ENCODE measurements around the gene AZGP1.
"Not testable (repeated sequence)": the region's sequence is repeated elsewhere in the genome, so short reads cannot be mapped to it uniquely, and the experiment has no call there.

AZGP1 gene

GRCh38 chr7:99984593-99984992 is 8.8 kb upstream of the AZGP1 start:
- H3K27me3 Mint-ChIP-seq: peaks cover 2% of the 10 kb centered on the region
- no peak overlapping the region for H3K27ac Mint-ChIP-seq
- peaks cover 10% of the 10 kb centered on the region for H3K4me1 Mint-ChIP-seq
- H3K36me3 Mint-ChIP-seq (ENCODE audit: low read depth): no peaks in the 10 kb centered on the region
- H3K4me3 Mint-ChIP-seq: no peak overlapping the region
- ATAC-seq (no peak), DNase-seq (no peak)
- no peaks in the 10 kb centered on the region for H3K9me3 Mint-ChIP-seq

- H3K9me3 Mint-ChIP-seq; H3K4me3 Mint-ChIP-seq; ATAC-seq; H3K27me3 Mint-ChIP-seq; H3K36me3 Mint-ChIP-seq (ENCODE audit: low read depth); H3K27ac Mint-ChIP-seq; DNase-seq: not testable (repeated sequence)
- peaks cover 10% of the 10 kb centered on the region for H3K4me1 Mint-ChIP-seq
Observed at GRCh38 chr7:99981066-99981465, 5.2 kb upstream of the AZGP1 start.

- not testable (repeated sequence) for H3K36me3 Mint-ChIP-seq (ENCODE audit: low read depth); H3K27me3 Mint-ChIP-seq; DNase-seq; H3K4me3 Mint-ChIP-seq; H3K27ac Mint-ChIP-seq; H3K9me3 Mint-ChIP-seq
- H3K4me1 Mint-ChIP-seq: peaks cover 10% of the 10 kb centered on the region
- peak; percentile 79 for ATAC-seq
Observed at GRCh38 chr7:99980448-99980872, 4.6 kb upstream of the AZGP1 start.

GRCh38 chr7:99979814-99980225 is 4.0 kb upstream of the AZGP1 start:
- H3K36me3 Mint-ChIP-seq (ENCODE audit: low read depth); H3K4me3 Mint-ChIP-seq; H3K9me3 Mint-ChIP-seq; H3K27ac Mint-ChIP-seq: not testable (repeated sequence)
- ATAC-seq: peak; percentile 63
- DNase-seq: peak; percentile 71
- peaks cover 10% of the 10 kb centered on the region for H3K4me1 Mint-ChIP-seq
- H3K27me3 Mint-ChIP-seq: peaks cover 13% of the 10 kb centered on the region

GRCh38 chr7:99976626-99977025 is 795 bp upstream of the AZGP1 start:
- no peak overlapping the region for H3K27ac Mint-ChIP-seq
- H3K4me3 Mint-ChIP-seq: no peak overlapping the region
- H3K36me3 Mint-ChIP-seq (ENCODE audit: low read depth): no peaks in the 10 kb centered on the region
- no peaks in the 10 kb centered on the region for H3K9me3 Mint-ChIP-seq
- peaks cover 10% of the 10 kb centered on the region for H3K4me1 Mint-ChIP-seq
- no peak for DNase-seq
- H3K27me3 Mint-ChIP-seq: peaks cover 18% of the 10 kb centered on the region
- no peak for ATAC-seq

- peaks cover 22% of the 10 kb centered on the region for H3K27me3 Mint-ChIP-seq
- H3K36me3 Mint-ChIP-seq (ENCODE audit: low read depth): no peaks in the 10 kb centered on the region
- no peak for DNase-seq
Observed at GRCh38 chr7:99974681-99975080, 1.1 kb downstream of the AZGP1 start.

GRCh38 chr7:99973817-99974216 is 2.0 kb downstream of the AZGP1 start:
- not testable (repeated sequence) for H3K27ac Mint-ChIP-seq

More at GRCh38 chr7:99974681-99975080, 1.1 kb downstream of the AZGP1 start:
- no peaks in the 10 kb centered on the region for H3K9me3 Mint-ChIP-seq
- H3K4me3 Mint-ChIP-seq: no peak overlapping the region
- H3K27ac Mint-ChIP-seq: no peak overlapping the region
- ATAC-seq: no peak
- no peaks in the 10 kb centered on the region for H3K4me1 Mint-ChIP-seq

GRCh38 chr7:99971242-99971641 is 4.6 kb downstream of the AZGP1 start:
- Mint-ChIP-seq H3K36me3 (ENCODE audit: low read depth) (no peaks in the 10 kb centered on the region), H3K27ac (no peak overlapping the region), H3K27me3 (peaks cover 26% of the 10 kb centered on the region), H3K9me3 (no peaks in the 10 kb centered on the region), H3K4me1 (no peaks in the 10 kb centered on the region), H3K4me3 (no peak overlapping the region)
- DNase-seq (no peak), ATAC-seq (no peak)

More at GRCh38 chr7:99973817-99974216, 2.0 kb downstream of the AZGP1 start:
- H3K4me3 Mint-ChIP-seq; H3K4me1 Mint-ChIP-seq; DNase-seq; ATAC-seq; H3K36me3 Mint-ChIP-seq (ENCODE audit: low read depth); H3K9me3 Mint-ChIP-seq: not testable (repeated sequence)
- peaks cover 22% of the 10 kb centered on the region for H3K27me3 Mint-ChIP-seq

- H3K9me3 Mint-ChIP-seq; H3K36me3 Mint-ChIP-seq (ENCODE audit: low read depth); H3K4me1 Mint-ChIP-seq; DNase-seq; H3K27ac Mint-ChIP-seq; H3K4me3 Mint-ChIP-seq; ATAC-seq: not testable (repeated sequence)
- H3K27me3 Mint-ChIP-seq: peaks cover 21% of the 10 kb centered on the region
Observed at GRCh38 chr7:99969813-99970212, 6.0 kb downstream of the AZGP1 start.

- Mint-ChIP-seq H3K9me3 (no peaks in the 10 kb centered on the region), H3K27ac (no peak overlapping the region), H3K4me1 (no peaks in the 10 kb centered on the region), H3K36me3 (ENCODE audit: low read depth) (no peaks in the 10 kb centered on the region), H3K27me3 (peaks cover 23% of the 10 kb centered on the region), H3K4me3 (no peak overlapping the region)
- ATAC-seq: no peak
- DNase-seq: no peak
Observed at GRCh38 chr7:99969298-99969697, 6.5 kb downstream of the AZGP1 start.

- Mint-ChIP-seq H3K4me1 (peaks cover 6% of the 10 kb centered on the region), H3K9me3 (no peaks in the 10 kb centered on the region), H3K36me3 (ENCODE audit: low read depth) (no peaks in the 10 kb centered on the region), H3K4me3 (no peak overlapping the region), H3K27me3 (peaks cover 30% of the 10 kb centered on the region), H3K27ac (no peak overlapping the region)
- ATAC-seq (no peak), DNase-seq (no peak)
Observed at GRCh38 chr7:99958564-99959227, 17.1 kb downstream of the AZGP1 start.

GRCh38 chr7:99955247-99955646 is 20.6 kb downstream of the AZGP1 start:
- Mint-ChIP-seq H3K9me3 (no peaks in the 10 kb centered on the region), H3K27ac (no peak overlapping the region), H3K4me3 (no peak overlapping the region), H3K36me3 (ENCODE audit: low read depth) (no peaks in the 10 kb centered on the region), H3K4me1 (peaks cover 8% of the 10 kb centered on the region), H3K27me3 (peaks cover 22% of the 10 kb centered on the region)
- DNase-seq (no peak), ATAC-seq (no peak)

- peaks cover 19% of the 10 kb centered on the region for H3K27me3 Mint-ChIP-seq
- not testable (repeated sequence) for H3K27ac Mint-ChIP-seq; H3K36me3 Mint-ChIP-seq (ENCODE audit: low read depth); H3K4me3 Mint-ChIP-seq; H3K4me1 Mint-ChIP-seq; H3K9me3 Mint-ChIP-seq; DNase-seq; ATAC-seq
Observed at GRCh38 chr7:99954643-99955042, 21.2 kb downstream of the AZGP1 start.

- H3K36me3 Mint-ChIP-seq (ENCODE audit: low read depth): no peaks in the 10 kb centered on the region
- no peaks in the 10 kb centered on the region for H3K9me3 Mint-ChIP-seq
- peaks cover 15% of the 10 kb centered on the region for H3K27me3 Mint-ChIP-seq
- no peak overlapping the region for H3K4me3 Mint-ChIP-seq
- no peak for DNase-seq
- no peak overlapping the region for H3K27ac Mint-ChIP-seq
- peaks cover 8% of the 10 kb centered on the region for H3K4me1 Mint-ChIP-seq
- peak; percentile 59 for ATAC-seq
Observed at GRCh38 chr7:99953649-99954048, 22.2 kb downstream of the AZGP1 start.

GRCh38 chr7:99952649-99953048 is 23.2 kb downstream of the AZGP1 start:
- H3K4me3 Mint-ChIP-seq; H3K27ac Mint-ChIP-seq; ATAC-seq; H3K36me3 Mint-ChIP-seq (ENCODE audit: low read depth); DNase-seq; H3K9me3 Mint-ChIP-seq; H3K4me1 Mint-ChIP-seq: not testable (repeated sequence)
- H3K27me3 Mint-ChIP-seq: peaks cover 15% of the 10 kb centered on the region

GRCh38 chr7:99950819-99951218 is 25.0 kb downstream of the AZGP1 start:
- ATAC-seq; DNase-seq; H3K9me3 Mint-ChIP-seq; H3K4me1 Mint-ChIP-seq; H3K4me3 Mint-ChIP-seq; H3K27ac Mint-ChIP-seq; H3K36me3 Mint-ChIP-seq (ENCODE audit: low read depth): not testable (repeated sequence)
- peaks cover 18% of the 10 kb centered on the region for H3K27me3 Mint-ChIP-seq
